Loucy (cell line): ENCODE results near the gene TP53I13.

Experiments used
- H2AFZ ChIP-seq: fragments of 200-600 bp; sonication (generic); 2 replicates; pipeline ENCODE4 v1.6.0; 2016; ENCODE audit warnings: antibody characterized with exemption, mild to moderate bottlenecking, low read length, moderate library complexity
- H3F3A ChIP-seq: fragments of 200-600 bp; 2 replicates; pipeline ENCODE4 v1.6.0; 2016; ENCODE audit warnings: antibody characterized with exemption, low read depth, mild to moderate bottlenecking
- H3K27me3 ChIP-seq: fragments of 200-600 bp; sonication (generic); 2 replicates; pipeline ENCODE4 v1.6.1; 2014; ENCODE audit warnings: low read length, mild to moderate bottlenecking; ENCODE audit not compliant: insufficient read depth, poor library complexity, severe bottlenecking
- H3K36me3 ChIP-seq: fragments of 200-600 bp; sonication (generic); 2 replicates; pipeline ENCODE4 v1.6.1; 2016; ENCODE audit warnings: low read length; ENCODE audit not compliant: insufficient read depth
- H3K4me1 ChIP-seq: fragments of 200-600 bp; sonication (generic); 2 replicates; pipeline ENCODE4 v1.5.1; 2014; ENCODE audit warnings: low read length, mild to moderate bottlenecking; ENCODE audit not compliant: insufficient read depth, poor library complexity, severe bottlenecking
- H3K4me2 ChIP-seq: fragments of 200-600 bp; sonication (generic); 2 replicates; pipeline ENCODE4 v1.6.0; 2014; ENCODE audit warnings: antibody characterized with exemption, low read length, low read depth, mild to moderate bottlenecking; ENCODE audit not compliant: poor library complexity, severe bottlenecking
- H3K4me3 ChIP-seq: fragments of 200-600 bp; sonication (generic); 2 replicates; pipeline ENCODE4 v1.5.1; 2014; ENCODE audit warnings: low read length, mild to moderate bottlenecking, mixed read lengths; ENCODE audit not compliant: poor library complexity, severe bottlenecking
- H3K79me2 ChIP-seq: fragments of 200-600 bp; sonication (generic); 2 replicates; pipeline ENCODE4 v1.6.1; 2014; ENCODE audit warnings: low read length; ENCODE audit not compliant: insufficient read depth
- H3K9ac ChIP-seq: fragments of 200-600 bp; sonication (generic); 2 replicates; pipeline ENCODE4 v1.6.0; 2014; ENCODE audit warnings: mild to moderate bottlenecking, low read depth, low read length, moderate library complexity; ENCODE audit not compliant: poor library complexity, severe bottlenecking
- H3K9me2 ChIP-seq: fragments of 200-600 bp; sonication (generic); replicated peaks from 2 replicates; pipeline ENCODE4 v1.6.1; 2016; ENCODE audit warnings: low read depth, low read length, mixed read lengths
- H3K9me3 ChIP-seq: fragments of 200-600 bp; sonication (generic); 2 replicates; pipeline ENCODE4 v1.6.1; 2014; ENCODE audit warnings: mild to moderate bottlenecking, antibody characterized with exemption, low read length, low read depth; ENCODE audit not compliant: insufficient read depth
- H4K20me1 ChIP-seq: fragments of 200-600 bp; sonication (generic); 2 replicates; pipeline ENCODE4 v1.6.0; 2014; ENCODE audit warnings: antibody characterized with exemption, low read length, mild to moderate bottlenecking; ENCODE audit not compliant: insufficient read depth, poor library complexity, severe bottlenecking
- EZH2phosphoT487 ChIP-seq: fragments of 200-600 bp; IDR thresholded peaks from 2 replicates; pipeline ENCODE4 v1.6.1; 2018; ENCODE audit warnings: antibody characterized with exemption, mild to moderate bottlenecking, moderate library complexity, borderline replicate concordance
- TF ChIP-seq, protein P1 (sequence below): fragments of 200-600 bp; sonication (generic); conservative IDR thresholded peaks from 2 replicates; pipeline ENCODE4 v1.5.1; 2014; ENCODE audit warnings: mild to moderate bottlenecking, antibody characterized with exemption, low read length

Gene TP53I13

DNA sequence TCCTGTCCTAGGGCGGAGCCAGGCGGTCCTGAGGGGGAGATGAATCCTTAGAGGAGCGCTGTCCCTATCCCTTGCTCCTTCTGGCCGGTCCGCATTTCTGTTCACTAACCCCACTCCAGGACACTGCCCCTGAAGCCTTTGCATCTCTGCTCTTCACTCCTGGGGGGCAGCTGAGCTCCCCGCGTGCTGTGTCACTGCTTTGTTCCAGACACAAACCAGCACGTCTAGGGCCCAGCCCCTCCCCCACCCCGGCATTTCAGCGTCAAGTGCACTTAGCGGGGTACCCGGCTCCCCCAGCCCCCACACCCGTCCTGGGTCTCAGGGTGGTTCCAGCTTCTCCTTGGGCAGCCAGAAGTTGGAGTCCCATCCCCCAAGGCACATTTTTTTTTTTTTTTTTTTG, 45.4 kb downstream of the TP53I13 start:
- TF ChIP-seq, protein P1, sequence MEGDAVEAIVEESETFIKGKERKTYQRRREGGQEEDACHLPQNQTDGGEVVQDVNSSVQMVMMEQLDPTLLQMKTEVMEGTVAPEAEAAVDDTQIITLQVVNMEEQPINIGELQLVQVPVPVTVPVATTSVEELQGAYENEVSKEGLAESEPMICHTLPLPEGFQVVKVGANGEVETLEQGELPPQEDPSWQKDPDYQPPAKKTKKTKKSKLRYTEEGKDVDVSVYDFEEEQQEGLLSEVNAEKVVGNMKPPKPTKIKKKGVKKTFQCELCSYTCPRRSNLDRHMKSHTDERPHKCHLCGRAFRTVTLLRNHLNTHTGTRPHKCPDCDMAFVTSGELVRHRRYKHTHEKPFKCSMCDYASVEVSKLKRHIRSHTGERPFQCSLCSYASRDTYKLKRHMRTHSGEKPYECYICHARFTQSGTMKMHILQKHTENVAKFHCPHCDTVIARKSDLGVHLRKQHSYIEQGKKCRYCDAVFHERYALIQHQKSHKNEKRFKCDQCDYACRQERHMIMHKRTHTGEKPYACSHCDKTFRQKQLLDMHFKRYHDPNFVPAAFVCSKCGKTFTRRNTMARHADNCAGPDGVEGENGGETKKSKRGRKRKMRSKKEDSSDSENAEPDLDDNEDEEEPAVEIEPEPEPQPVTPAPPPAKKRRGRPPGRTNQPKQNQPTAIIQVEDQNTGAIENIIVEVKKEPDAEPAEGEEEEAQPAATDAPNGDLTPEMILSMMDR = no peak
- TF ChIP-seq EZH2phosphoT487 = no peak
- H3K4me1 ChIP-seq = peaks cover 7% of the 10 kb centered on the region
- H3K27me3 ChIP-seq = no peaks in the 10 kb centered on the region
- H3K9ac ChIP-seq = no peak overlapping the region
- no peak overlapping the region for H3K4me2 ChIP-seq
- H3K9me2 ChIP-seq = no peaks in the 10 kb centered on the region
- H3K4me3 ChIP-seq = no peak overlapping the region
- no peaks in the 10 kb centered on the region for H3K9me3 ChIP-seq
- H2AFZ ChIP-seq = no peak overlapping the region
- H3K36me3 ChIP-seq = no peaks in the 10 kb centered on the region
- no peaks in the 10 kb centered on the region for H4K20me1 ChIP-seq
- H3K79me2 ChIP-seq = no peaks in the 10 kb centered on the region
- H3F3A ChIP-seq = no peaks in the 10 kb centered on the region

DNA sequence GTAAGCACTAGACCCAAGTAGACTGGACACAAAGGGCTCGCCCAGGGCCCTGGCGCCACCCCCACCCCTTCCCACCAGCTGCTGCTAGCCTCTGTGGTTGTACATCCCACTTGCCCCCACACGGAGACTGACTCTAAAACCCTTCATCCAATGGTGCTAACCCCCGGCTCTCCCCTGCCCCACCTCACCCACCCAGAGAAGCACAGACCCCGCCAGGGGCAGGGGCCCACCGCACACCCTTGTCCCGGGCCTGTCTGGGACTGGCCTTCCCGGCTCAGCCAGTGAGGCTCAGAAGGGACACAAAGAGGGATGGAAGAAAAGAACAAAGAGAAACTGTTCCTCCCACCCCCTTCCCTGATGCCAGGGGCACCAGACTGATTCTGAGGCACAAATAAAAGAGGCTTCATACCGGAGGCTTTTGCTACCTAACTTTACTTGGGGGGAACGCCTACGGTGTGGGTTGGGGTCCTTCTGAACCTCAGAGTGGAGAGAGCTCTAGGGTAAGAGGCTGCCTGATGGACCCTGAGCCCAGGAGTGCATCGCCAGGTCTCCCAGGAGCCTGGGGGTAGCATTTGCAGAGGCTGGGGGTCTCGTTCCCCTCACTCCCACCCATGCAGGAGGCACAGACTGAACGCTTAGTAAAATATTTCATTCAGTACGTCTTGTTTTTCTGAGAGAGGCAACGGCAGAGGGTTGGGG, 46.0 kb downstream of the TP53I13 start:
- no peak overlapping the region for H3K4me3 ChIP-seq
- H3K36me3 ChIP-seq = no peaks in the 10 kb centered on the region
- H3K9me3 ChIP-seq = no peaks in the 10 kb centered on the region
- H3K4me2 ChIP-seq = no peak overlapping the region
- H3K79me2 ChIP-seq = no peaks in the 10 kb centered on the region
- H3K9me2 ChIP-seq = no peaks in the 10 kb centered on the region
- peaks cover 7% of the 10 kb centered on the region for H3K4me1 ChIP-seq
- H3K9ac ChIP-seq = no peak overlapping the region
- H4K20me1 ChIP-seq = no peaks in the 10 kb centered on the region
- no peak overlapping the region for H2AFZ ChIP-seq
- no peaks in the 10 kb centered on the region for H3K27me3 ChIP-seq
- TF ChIP-seq, protein P1 = no peak
- no peaks in the 10 kb centered on the region for H3F3A ChIP-seq

DNA sequence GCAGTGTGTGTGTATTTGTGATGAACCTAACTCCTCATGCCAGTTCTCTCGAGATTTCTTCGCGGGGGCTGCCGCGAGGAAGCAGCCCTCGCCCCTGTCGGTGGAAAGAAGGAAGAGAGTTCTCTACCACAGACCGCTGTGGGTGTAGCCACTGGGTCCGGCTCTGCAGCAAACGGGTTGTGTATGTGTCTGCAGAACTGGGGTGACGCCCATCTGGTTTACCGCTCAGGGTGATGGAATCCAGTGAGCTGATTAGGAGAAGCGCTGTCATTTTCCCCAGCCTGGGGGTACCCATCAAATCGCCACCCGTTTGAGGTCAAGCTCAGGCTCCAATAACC, 46.5 kb downstream of the TP53I13 start:
- Histone ChIP-seq H3K9ac (no peak overlapping the region), H3K4me2 (no peak overlapping the region), H3K9me2 (no peaks in the 10 kb centered on the region), H3K4me1 (peaks cover 7% of the 10 kb centered on the region), H3K79me2 (no peaks in the 10 kb centered on the region), H4K20me1 (no peaks in the 10 kb centered on the region), H3K36me3 (no peaks in the 10 kb centered on the region), H3K27me3 (no peaks in the 10 kb centered on the region), H3K4me3 (no peak overlapping the region), H3K9me3 (no peaks in the 10 kb centered on the region), H2AFZ (no peak overlapping the region), H3F3A (no peaks in the 10 kb centered on the region)
- no peak for TF ChIP-seq EZH2phosphoT487
- TF ChIP-seq, protein P1 = no peak
